ENCODE data around the gene FOXK2. TPM values are rescaled to one million over a fixed set of nuclear protein-coding genes. Genes with fewer than 3 reads are reported as not detected.

FOXK2 gene
- total and polyA plus RNA-seq, 4 donors = 23.4 to 59.8 (median 33.4) TPM

DNA sequence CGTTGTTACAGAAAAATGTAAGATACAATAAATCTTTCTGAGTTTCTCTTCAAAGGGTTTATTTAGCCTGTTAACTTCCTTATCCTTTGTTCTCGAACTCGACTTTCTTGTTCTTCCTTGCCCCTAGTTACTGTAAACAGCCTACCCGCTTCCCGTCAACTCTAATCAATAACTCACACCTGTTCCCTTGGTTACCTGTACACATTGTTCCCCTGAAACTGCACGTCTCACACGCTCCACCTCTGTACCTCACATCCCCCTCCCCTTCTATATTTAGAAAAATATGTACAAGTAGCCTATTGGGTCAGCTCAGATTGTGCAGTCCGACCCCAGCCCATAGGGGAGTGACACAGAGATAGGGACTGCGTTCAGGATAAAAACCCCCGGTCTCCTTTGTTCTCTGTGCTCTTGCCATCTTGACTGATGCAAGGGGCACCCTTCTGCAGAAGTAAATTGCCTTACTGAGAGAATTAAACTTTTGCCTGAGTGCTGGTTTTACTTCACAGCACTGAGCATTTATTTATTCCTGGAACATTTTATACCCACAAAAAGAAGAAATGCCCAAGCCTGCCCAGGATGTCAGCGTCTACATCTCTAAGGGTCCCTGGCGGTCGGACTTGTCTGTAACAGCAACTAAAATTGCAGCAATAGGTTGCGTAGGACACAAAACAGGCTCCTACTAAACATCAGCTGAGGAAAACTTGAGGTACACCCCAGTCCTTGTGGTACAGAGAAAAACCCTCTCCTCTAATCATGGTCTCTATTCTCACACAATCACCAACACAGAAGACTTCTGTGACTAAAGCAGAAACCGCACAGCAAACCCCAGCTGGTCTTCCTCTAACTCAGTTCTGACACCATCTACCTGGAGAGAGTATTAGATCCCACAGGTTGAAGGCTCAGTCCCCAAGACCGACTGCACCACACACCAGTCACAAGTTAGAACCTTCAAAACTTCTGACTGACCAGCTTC is 117.4 kb downstream of the FOXK2 start:
- H3K4me3 ChIP-seq = no peak overlapping the region
- H3K27me3 ChIP-seq (ENCODE audit: control insufficient read depth in 3 of 3, insufficient read depth in 3 of 3, low read length in 2 of 3) = no peaks in the 10 kb centered on the region
- WGBS, 2 donors = 78 to 81% methylated on average over 16 of the region's 16 CpGs

DNA sequence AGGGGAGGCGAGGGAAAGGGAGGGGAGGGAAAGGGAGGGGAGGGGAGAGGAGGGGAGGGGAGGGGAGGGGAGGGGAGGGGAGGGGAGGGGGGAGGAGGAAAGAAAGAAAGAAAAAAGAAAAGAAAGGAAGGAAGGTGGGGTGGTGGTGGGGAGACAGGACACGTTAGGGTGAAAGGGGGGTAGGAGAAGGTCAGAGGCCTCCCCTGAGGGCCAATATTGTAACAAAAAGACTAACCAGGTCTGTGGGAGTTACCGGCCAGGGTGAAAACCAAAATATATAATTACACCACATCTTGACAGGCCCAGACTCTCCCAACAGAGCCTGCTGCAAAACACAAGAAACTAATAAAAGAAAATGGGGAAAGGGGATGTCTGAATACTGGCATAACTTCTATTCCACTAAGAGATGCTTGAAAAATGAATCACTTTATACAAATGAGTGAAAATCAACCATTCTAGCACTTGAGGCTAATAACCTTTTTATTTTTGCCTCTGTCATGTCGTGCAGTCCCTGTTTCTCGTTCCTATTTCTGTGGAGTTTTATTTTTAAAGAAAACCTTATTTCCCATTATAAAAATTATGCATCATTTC is 118.7 kb downstream of the FOXK2 start:
- ATAC-seq (ENCODE audit: insufficient read depth, low FRiP score) (no peak), DNase-seq (no peak)
- peaks cover 0 to 25% (median 21%) of the 10 kb centered on the region in 4 donors for H3K36me3 ChIP-seq (ENCODE audit: control insufficient read depth in 4 of 4, insufficient read depth in 4 of 4, low read length in 4 of 4)
- WGBS, 2 donors = 75 to 77% methylated on average over 4 of the region's 5 CpGs
- peaks cover 0 to 2% (median 0%) of the 10 kb centered on the region in 4 donors for H3K9me3 ChIP-seq (ENCODE audit: control insufficient read depth in 4 of 4, insufficient read depth in 3 of 4, low read length in 3 of 4)
- no peak overlapping the region for H3K27ac ChIP-seq (ENCODE audit: low read depth in 1 of 2, low read length in 1 of 2)
- H3K4me1 ChIP-seq (ENCODE audit: control insufficient read depth in 5 of 5, insufficient read depth in 5 of 5, low read length in 5 of 5) = peaks cover 0 to 5% (median 0%) of the 10 kb centered on the region in 5 donors
- H3K4me3 ChIP-seq = no peak overlapping the region
- no peaks in the 10 kb centered on the region for H3K27me3 ChIP-seq (ENCODE audit: control insufficient read depth in 3 of 3, insufficient read depth in 3 of 3, low read length in 2 of 3)
- no peak overlapping the region for H3K9ac ChIP-seq (ENCODE audit: insufficient read depth in 1 of 2, low read length in 2 of 2)
- no peak for TF ChIP-seq CTCF (IDR thresholded peaks at IDR 0.05; ENCODE audit: control extremely low read depth, extremely low read depth)

More for the DNA sequence above, 117.4 kb downstream of the FOXK2 start:
- peak overlapping the region in 1 of 2 donors; percentile 55 for H3K9ac ChIP-seq (ENCODE audit: insufficient read depth in 1 of 2, low read length in 2 of 2)
- peaks cover 0 to 3% (median 0%) of the 10 kb centered on the region in 5 donors for H3K4me1 ChIP-seq (ENCODE audit: control insufficient read depth in 5 of 5, insufficient read depth in 5 of 5, low read length in 5 of 5)
- DNase-seq = peak; percentile 49 to 69 (median 54)
- H3K27ac ChIP-seq (ENCODE audit: low read depth in 1 of 2, low read length in 1 of 2) = no peak overlapping the region
- H3K36me3 ChIP-seq (ENCODE audit: control insufficient read depth in 4 of 4, insufficient read depth in 4 of 4, low read length in 4 of 4) = peaks cover 0 to 15% (median 11%) of the 10 kb centered on the region in 4 donors
- H3K9me3 ChIP-seq (ENCODE audit: control insufficient read depth in 4 of 4, insufficient read depth in 3 of 4, low read length in 3 of 4) = peaks cover 0 to 2% (median 0%) of the 10 kb centered on the region in 4 donors
- no peak for TF ChIP-seq CTCF (IDR thresholded peaks at IDR 0.05; ENCODE audit: control extremely low read depth, extremely low read depth)
- no peak for ATAC-seq (ENCODE audit: insufficient read depth, low FRiP score)

- H3K9ac ChIP-seq (ENCODE audit: insufficient read depth in 1 of 2, low read length in 2 of 2) = no peak overlapping the region
- TF ChIP-seq CTCF (IDR thresholded peaks at IDR 0.05; ENCODE audit: control extremely low read depth, extremely low read depth) = no peak
- peaks cover 0 to 2% (median 0%) of the 10 kb centered on the region in 4 donors for H3K9me3 ChIP-seq (ENCODE audit: control insufficient read depth in 4 of 4, insufficient read depth in 3 of 4, low read length in 3 of 4)
- peaks cover 0 to 5% (median 0%) of the 10 kb centered on the region in 5 donors for H3K4me1 ChIP-seq (ENCODE audit: control insufficient read depth in 5 of 5, insufficient read depth in 5 of 5, low read length in 5 of 5)
- H3K36me3 ChIP-seq (ENCODE audit: control insufficient read depth in 4 of 4, insufficient read depth in 4 of 4, low read length in 4 of 4) = peaks cover 0 to 31% (median 27%) of the 10 kb centered on the region in 4 donors
- no peaks in the 10 kb centered on the region for H3K27me3 ChIP-seq (ENCODE audit: control insufficient read depth in 3 of 3, insufficient read depth in 3 of 3, low read length in 2 of 3)
- no peak overlapping the region for H3K4me3 ChIP-seq
- no peak for DNase-seq
- 85 to 90% methylated on average over 13 to 14 of the region's 14 CpGs for WGBS, 2 donors
- no peak overlapping the region for H3K27ac ChIP-seq (ENCODE audit: low read depth in 1 of 2, low read length in 1 of 2)
- no peak for ATAC-seq (ENCODE audit: insufficient read depth, low FRiP score)
Measured at GRCh38 chr17:82639628-82640027, 120.1 kb downstream of the FOXK2 start.

Data from lung (tissue), 12 donors.